ENCODE results near the gene TFPI. TPM values are rescaled to one million over a fixed set of nuclear protein-coding genes. Genes with fewer than 3 reads are reported as not detected.
"Not testable (repeated sequence)": the region's sequence is repeated elsewhere in the genome, so short reads cannot be mapped to it uniquely, and the experiment has no call there.

Gene TFPI
- total RNA-seq, 1 experiment from 2014 or later: 20.5 TPM

DNA sequence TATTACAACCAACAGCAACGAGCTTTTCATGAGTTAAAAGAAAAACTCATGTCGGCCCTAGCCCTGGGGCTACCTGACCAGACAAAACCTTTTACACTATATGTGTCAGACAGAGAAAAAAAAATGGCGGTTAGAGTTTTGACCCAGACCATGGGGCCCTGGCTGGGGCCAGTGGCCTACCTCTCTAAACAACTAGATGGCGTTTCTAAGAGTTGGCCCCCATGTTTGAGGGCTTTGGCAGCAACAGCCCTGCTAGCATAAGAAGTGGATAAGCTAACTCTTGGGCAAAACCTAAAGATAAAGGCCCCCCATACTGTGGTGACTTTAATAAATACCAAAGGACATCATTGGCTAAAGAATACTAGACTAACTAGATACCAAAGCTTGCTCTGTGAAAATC is 39.3 kb downstream of the TFPI start:
- in situ Hi-C loops (cut with HindIII; ENCODE audit: low pct_unique_long_range_greater_than_20kb, low sequenced_read_pairs): no loop called here
- DNase-seq (ENCODE audit: low read depth, low spot score): no peak

DNA sequence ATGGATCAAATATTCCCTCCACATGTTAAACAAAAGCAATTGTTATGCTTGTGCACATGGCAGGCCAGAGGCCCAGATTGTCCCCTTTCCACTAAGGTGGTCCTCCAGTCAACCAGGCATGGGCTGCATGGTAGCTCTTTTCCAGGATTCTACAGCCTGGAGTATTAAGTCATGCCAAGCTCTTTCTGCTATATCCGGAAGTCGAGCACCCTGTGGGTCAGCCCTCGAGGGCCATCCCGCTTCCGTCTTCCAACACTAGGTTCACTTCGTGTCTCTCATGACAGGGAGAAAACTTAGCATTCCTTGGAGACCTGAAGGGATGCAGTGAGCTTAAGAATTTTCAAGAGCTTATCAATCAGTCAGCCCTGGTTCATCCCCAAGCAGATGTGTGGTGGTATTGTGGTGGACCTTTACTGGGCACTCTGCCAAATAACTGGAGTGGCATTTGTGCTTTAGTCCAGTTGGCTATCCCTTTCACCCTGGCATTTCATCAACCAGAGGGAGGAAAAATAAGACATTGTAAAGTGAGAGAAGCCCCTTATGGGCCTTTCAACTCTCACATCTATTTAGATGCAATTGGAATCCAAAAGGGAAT is 39.9 kb downstream of the TFPI start:
- in situ Hi-C loops (cut with HindIII; ENCODE audit: low pct_unique_long_range_greater_than_20kb, low sequenced_read_pairs); DNase-seq (ENCODE audit: low read depth, low spot score): not testable (repeated sequence)

DNA sequence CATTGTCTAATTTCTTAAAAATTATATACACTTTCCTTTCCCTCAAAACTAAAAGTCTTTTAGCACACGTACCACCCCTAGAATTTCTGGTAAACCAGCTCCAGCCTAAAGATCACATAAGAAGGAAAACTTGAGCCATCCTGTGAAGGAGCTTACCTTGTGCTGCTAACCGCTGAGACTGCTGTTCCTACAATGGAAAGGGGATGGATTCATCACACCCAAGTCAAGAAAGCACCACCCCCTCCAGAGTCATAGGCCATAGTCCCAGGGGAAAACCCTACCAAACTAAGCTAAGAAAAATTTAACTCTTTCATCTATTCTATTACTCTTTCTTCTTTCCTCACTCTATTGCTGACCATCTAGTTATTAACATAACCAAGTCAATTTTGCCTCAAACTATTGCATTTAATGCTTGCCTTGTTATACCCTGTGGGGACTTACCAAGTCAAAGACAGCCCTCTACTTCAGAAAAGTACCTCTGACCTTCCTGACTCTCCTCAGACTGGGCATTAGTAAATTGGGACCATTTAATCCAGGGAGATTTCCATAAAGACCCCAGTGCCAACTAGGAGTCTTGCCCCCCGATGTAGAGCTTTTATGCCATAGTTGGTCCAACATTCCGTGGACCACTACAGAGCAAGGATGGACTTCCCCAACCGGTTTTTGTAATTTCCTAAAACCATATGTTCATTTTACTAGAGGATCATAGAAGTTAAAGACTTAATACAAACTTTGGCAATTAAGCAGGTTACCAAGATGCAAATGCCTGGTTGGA is 40.6 kb downstream of the TFPI start:
- in situ Hi-C loops (cut with HindIII; ENCODE audit: low pct_unique_long_range_greater_than_20kb, low sequenced_read_pairs); DNase-seq (ENCODE audit: low read depth, low spot score): not testable (repeated sequence)

- no peak for DNase-seq (ENCODE audit: low read depth, low spot score)
- in situ Hi-C loops (cut with HindIII; ENCODE audit: low pct_unique_long_range_greater_than_20kb, low sequenced_read_pairs): no loop called here
Measured at GRCh38 chr2:187511356-187512315, 42.6 kb downstream of the TFPI start.

DNA sequence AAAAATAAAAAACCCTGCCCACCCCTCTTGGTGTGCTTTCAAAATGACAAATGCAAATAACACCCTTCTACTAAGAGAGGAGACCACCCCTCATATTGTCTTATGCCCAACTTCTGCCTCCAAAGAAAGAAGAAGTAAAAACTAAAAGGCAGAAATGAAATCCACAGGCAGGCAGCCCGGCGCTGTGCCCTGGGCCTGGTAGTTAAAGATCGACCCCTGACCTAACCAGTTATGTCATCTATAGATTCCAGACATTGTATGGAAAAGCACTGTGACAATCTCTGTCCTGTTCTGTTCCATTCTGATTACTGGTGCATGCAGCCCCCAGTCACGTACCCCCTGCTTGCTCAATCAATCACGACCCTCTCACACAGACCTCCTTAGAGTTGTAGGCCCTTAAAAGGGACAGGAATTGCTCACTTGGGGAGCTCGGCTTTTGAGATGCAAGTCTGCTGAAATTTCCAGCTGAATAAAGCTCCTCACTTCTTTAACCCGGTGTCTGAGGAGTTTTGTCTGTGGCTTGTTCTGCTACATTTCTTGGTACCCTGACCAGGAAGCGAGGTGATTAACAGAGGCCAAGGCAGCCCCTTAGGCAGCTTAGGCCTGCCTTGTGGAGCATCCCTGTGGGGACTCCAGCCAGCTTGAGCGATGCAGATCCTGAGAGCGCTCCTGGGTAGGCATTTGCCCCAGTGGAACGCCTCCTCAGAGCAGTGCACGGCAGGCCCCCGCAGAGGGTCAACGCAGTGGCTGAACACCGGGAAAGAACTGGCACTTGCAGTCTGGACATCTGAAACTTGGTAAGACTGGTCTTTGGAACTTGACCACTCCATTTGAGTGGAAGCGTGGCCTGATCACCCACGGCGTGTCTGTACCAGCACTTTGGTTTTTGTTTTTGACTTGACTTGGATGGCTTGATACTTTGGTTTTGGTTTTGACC is 43.5 kb downstream of the TFPI start:
- in situ Hi-C loops (cut with HindIII; ENCODE audit: low pct_unique_long_range_greater_than_20kb, low sequenced_read_pairs): not testable (repeated sequence)

GRCh38 chr2:187509667-187510417 is 44.4 kb downstream of the TFPI start:
- in situ Hi-C loops (cut with HindIII; ENCODE audit: low pct_unique_long_range_greater_than_20kb, low sequenced_read_pairs): loop anchor here (10.0 kb wide), 1 partner anchor 75 kb away; no protein-coding TSS in a partner anchor
- no peak for DNase-seq (ENCODE audit: low read depth, low spot score)

More for the DNA sequence above, 43.5 kb downstream of the TFPI start:
- not testable (repeated sequence) for DNase-seq (ENCODE audit: low read depth, low spot score)

DNA sequence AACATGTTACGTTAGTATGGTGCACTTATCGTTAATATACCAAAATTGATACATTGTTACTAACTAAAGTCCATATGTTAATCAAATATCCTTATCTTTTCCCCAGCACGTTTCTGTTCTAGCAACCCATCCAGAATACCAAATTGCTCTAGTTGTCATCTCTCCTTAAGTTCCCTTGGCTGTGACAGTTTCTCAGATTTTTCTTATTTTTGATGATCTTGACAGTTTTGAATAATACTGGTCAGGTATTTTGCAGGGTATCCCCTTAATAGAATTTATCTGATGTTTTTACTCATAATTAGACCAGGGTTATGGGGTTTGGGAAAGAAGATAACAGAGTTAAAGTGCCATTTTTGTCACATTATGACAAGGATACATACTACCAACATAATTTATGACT is 47.8 kb downstream of the TFPI start:
- DNase-seq (ENCODE audit: low read depth, low spot score): no peak
- in situ Hi-C loops (cut with HindIII; ENCODE audit: low pct_unique_long_range_greater_than_20kb, low sequenced_read_pairs): loop anchor here (10.0 kb wide), 1 partner anchor 78 kb away; no protein-coding TSS in a partner anchor

DNA sequence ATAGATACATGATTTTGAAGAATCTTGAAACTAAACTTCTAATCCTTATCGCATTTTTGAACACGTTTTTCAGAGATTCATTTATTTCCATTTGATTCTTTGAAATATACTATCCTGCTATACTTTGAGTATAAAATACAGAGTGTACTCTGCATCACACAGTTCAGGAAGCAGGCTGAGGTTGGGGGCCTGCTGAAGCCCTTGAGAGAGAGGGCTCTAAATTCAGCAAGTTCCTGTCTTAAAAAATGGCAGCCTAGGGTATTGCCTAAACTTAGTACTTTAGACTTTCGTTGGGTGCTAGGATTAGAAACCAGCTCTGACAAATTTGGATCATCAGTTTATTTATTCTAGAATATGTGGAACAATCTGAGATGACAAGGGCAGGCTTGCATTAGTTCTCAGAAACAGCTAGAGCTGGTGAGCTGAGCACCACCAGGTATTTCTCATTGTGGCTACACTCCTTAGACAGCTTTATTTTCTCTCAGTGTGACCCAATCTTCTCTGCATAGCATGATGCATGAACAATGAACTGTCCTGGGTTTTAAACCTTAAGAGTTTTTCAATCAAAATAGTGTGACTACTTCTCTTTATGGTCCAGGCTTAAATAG is 49.1 kb downstream of the TFPI start:
- no peak for DNase-seq (ENCODE audit: low read depth, low spot score)
- in situ Hi-C loops (cut with HindIII; ENCODE audit: low pct_unique_long_range_greater_than_20kb, low sequenced_read_pairs): loop anchor here (10.0 kb wide), 1 partner anchor 80 kb away; no protein-coding TSS in a partner anchor

DNA sequence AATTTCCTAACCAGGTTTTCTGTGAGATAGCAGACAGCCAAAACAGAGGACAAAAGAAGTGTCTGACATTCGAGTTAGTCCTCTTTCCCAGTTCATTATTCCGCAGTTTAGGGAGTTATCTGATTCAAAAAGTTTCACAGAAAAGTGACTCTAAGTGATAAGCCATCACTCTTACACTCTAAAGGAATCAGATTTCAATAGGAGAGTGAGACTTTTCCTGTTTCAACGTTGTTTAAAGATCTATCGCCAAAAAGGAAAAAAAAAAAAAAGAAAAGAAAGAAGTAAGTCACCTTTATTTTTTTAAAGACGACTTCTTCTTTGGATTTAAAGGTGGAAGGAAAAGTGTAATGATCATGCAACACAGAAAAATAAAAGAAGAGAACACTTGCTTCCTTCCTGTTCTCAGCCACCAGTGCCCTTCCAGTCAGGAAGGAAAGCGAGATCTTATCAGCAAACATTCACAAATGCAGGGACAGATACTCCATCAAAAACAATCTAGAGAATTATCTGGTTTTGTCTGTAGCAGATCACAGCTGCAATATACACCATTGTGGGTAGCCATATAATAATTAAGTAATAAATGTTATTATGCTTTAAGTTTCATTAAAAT is 49.8 kb downstream of the TFPI start:
- in situ Hi-C loops (cut with HindIII; ENCODE audit: low pct_unique_long_range_greater_than_20kb, low sequenced_read_pairs): loop anchor here (10.0 kb wide), 1 partner anchor 80 kb away; no protein-coding TSS in a partner anchor
- DNase-seq (ENCODE audit: low read depth, low spot score): no peak

DNA sequence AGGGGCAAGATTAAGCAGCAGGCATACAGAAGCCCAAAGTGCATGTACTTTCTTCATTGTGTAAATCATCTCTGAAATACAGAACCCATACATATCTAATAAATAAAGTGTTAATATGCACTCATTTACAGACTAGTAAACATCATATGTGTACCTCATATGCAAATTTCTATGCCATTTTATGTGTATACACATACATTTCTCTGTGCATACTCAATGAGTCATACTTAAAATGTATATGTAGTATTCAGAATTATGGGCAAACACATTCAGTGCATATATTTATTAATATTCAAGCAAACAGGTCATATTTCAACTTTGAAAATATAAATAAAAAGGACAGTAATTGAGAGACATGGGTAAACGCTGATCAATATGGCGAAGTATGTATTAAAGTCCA is 50.5 kb downstream of the TFPI start:
- in situ Hi-C loops (cut with HindIII; ENCODE audit: low pct_unique_long_range_greater_than_20kb, low sequenced_read_pairs): loop anchor here (10.0 kb wide), 1 partner anchor 81 kb away; no protein-coding TSS in a partner anchor
- no peak for DNase-seq (ENCODE audit: low read depth, low spot score)

DNA sequence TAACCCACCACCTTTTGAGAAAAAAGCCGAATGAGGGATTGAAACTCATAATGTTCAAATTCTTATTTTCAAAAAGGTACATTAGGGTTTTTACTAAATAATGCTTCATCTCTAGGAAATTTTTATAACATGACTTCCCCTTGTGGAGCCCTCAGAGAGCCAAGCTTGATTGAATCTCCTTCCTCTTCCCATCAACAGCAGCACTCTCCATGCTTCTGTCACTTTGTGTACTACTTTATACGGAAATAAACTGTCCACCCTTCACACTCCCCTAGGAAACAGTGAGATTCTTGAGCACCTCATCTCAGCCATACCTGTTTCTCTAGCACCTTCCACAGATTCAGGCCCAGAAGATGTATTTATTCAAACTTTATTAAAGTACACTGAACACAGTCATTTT is 51.8 kb downstream of the TFPI start:
- in situ Hi-C loops (cut with HindIII; ENCODE audit: low pct_unique_long_range_greater_than_20kb, low sequenced_read_pairs): loop anchor here (10.0 kb wide), 1 partner anchor 82 kb away; no protein-coding TSS in a partner anchor
- DNase-seq (ENCODE audit: low read depth, low spot score): no peak

GRCh38 chr2:187500585-187501359 is 53.5 kb downstream of the TFPI start:
- in situ Hi-C loops (cut with HindIII; ENCODE audit: low pct_unique_long_range_greater_than_20kb, low sequenced_read_pairs): loop anchor here (10.0 kb wide), 1 partner anchor 84 kb away; no protein-coding TSS in a partner anchor
- peak; percentile 43 for DNase-seq (ENCODE audit: low read depth, low spot score)

GRCh38 chr2:187499941-187500532 is 54.2 kb downstream of the TFPI start:
- in situ Hi-C loops (cut with HindIII; ENCODE audit: low pct_unique_long_range_greater_than_20kb, low sequenced_read_pairs): loop anchor here (10.0 kb wide), 1 partner anchor 85 kb away; no protein-coding TSS in a partner anchor
- DNase-seq (ENCODE audit: low read depth, low spot score): peak; percentile 75

DNA sequence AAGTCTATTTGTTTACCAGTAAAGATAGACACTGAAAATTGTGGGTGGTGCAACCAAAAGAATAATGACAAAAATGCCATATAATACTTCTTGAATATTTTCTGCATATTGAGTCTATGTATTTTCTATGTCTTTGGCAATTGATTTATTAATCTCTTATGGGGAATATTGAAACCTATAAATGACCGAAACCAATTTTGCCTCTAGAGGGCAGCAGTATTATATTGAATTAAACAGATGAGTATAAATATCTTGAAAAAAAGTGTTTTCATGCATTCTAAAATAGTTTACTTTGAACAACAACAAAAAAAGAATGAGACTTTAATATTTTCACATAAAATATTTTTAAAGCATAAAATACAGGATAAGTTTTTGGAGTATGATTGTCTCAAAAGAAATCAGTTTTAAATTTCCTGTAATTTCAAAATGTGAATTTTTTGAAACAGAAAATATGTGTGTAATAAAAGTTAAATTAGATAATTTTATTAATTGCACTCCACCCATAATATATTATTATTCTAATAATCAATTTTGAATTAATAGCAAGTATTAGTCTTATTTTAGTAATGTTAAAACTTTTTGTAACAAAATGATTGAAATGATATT is 56.3 kb downstream of the TFPI start:
- in situ Hi-C loops (cut with HindIII; ENCODE audit: low pct_unique_long_range_greater_than_20kb, low sequenced_read_pairs): no loop called here

More for the DNA sequence above, 56.3 kb downstream of the TFPI start:
- DNase-seq (ENCODE audit: low read depth, low spot score): peak; percentile 47
